Measurements from ENCODE around the gene RHOD.
A peak's percentile ranks its signal among the peaks of the same experiment; 100 is the strongest.

RHOD gene

DNA sequence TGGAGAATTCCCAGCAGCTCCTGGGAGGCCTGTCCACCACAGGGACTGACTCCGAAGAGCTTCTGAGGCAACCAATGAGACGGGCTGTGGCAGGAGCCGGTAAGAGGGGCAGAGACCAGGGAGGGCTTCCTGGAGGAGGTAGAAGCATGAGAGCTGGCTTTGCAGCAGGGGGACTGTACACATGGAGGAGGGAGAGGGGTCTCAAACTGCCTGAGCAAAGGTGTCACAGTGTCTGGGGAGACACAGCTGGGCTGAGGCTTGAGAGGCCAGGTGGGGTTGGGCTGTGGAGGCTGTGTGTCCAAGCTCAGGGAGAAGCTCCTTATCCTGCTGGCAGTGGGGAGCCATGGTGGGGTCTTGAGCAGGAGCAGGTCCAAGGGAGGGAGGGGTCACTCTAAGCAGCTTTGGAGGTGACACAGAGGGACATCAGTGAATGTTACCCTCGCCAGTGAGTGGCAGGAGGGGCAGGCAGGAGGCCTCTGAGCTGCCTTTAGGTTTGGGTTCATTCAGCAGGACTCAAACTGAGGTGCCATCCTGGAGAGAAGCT lies 4.6 kb upstream of the RHOD start:
- H3K27ac ChIP-seq, result peak overlapping the region in 1 of 2 donors; percentile 85
- peaks cover 0 to 40% (median 31%) of the 10 kb centered on the region in 4 donors for H3K4me1 ChIP-seq
- intact Hi-C loops (cut with DNase I; ENCODE audit: low total_unique reads), result no loop called here
- no peak overlapping the region for H3K4me3 ChIP-seq
- no peaks in the 10 kb centered on the region for H3K27me3 ChIP-seq
- H3K9me3 ChIP-seq, result no peaks in the 10 kb centered on the region
- DNase-seq, result no peak
- TF ChIP-seq, protein P1, sequence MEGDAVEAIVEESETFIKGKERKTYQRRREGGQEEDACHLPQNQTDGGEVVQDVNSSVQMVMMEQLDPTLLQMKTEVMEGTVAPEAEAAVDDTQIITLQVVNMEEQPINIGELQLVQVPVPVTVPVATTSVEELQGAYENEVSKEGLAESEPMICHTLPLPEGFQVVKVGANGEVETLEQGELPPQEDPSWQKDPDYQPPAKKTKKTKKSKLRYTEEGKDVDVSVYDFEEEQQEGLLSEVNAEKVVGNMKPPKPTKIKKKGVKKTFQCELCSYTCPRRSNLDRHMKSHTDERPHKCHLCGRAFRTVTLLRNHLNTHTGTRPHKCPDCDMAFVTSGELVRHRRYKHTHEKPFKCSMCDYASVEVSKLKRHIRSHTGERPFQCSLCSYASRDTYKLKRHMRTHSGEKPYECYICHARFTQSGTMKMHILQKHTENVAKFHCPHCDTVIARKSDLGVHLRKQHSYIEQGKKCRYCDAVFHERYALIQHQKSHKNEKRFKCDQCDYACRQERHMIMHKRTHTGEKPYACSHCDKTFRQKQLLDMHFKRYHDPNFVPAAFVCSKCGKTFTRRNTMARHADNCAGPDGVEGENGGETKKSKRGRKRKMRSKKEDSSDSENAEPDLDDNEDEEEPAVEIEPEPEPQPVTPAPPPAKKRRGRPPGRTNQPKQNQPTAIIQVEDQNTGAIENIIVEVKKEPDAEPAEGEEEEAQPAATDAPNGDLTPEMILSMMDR (IDR thresholded peaks at IDR 0.05), result no peak
- peaks cover 0 to 10% (median 0%) of the 10 kb centered on the region in 3 donors for H3K36me3 ChIP-seq

DNA sequence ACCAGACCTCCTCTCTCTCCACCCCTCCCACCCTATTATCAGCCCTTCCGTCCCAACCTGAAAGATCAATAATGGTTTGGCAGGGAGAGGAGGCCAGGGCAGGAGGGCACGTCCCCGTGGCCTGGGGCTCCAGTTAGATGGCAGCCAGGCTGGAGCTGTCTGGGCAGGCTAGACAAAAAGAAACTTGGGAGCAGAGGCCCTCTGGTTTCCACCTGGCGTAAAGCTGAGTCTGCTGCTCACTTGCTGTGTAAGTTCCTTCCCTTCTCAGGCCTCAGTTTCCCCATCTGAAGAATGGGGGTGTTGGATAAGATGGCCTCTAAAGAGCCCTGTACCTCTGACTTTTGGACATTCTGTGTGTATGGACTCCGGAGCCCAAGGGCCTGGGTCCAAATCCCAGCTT lies 3.8 kb upstream of the RHOD start:
- H3K36me3 ChIP-seq, result peaks cover 0 to 10% (median 0%) of the 10 kb centered on the region in 3 donors
- no peak for DNase-seq
- TF ChIP-seq, protein P1 (IDR thresholded peaks at IDR 0.05), result no peak
- no peaks in the 10 kb centered on the region for H3K9me3 ChIP-seq
- H3K27me3 ChIP-seq, result no peaks in the 10 kb centered on the region
- peaks cover 0 to 47% (median 39%) of the 10 kb centered on the region in 4 donors for H3K4me1 ChIP-seq
- peak overlapping the region; percentile 85 for H3K27ac ChIP-seq
- intact Hi-C loops (cut with DNase I; ENCODE audit: low total_unique reads), result no loop called here
- no peak overlapping the region for H3K4me3 ChIP-seq

GRCh38 chr11:67053896-67054329 lies 2.7 kb upstream of the RHOD start:
- peak in 1 of 2 donors; percentile 78 for DNase-seq
- H3K9me3 ChIP-seq, result no peaks in the 10 kb centered on the region
- peaks cover 0 to 4% (median 0%) of the 10 kb centered on the region in 3 donors for H3K36me3 ChIP-seq
- intact Hi-C loops (cut with DNase I; ENCODE audit: low total_unique reads), result no loop called here
- H3K27me3 ChIP-seq, result no peaks in the 10 kb centered on the region
- TF ChIP-seq, protein P1 (IDR thresholded peaks at IDR 0.05), result peak; percentile 59 to 67
- peak overlapping the region; percentile 85 for H3K27ac ChIP-seq
- H3K4me3 ChIP-seq, result no peak overlapping the region
- peaks cover 0 to 53% (median 40%) of the 10 kb centered on the region in 4 donors for H3K4me1 ChIP-seq

- Histone ChIP-seq H3K36me3 (no peaks in the 10 kb centered on the region), H3K27me3 (no peaks in the 10 kb centered on the region), H3K4me1 (peaks cover 0 to 53% (median 40%) of the 10 kb centered on the region in 4 donors), H3K27ac (peak overlapping the region; percentile 85), H3K4me3 (no peak overlapping the region), H3K9me3 (no peaks in the 10 kb centered on the region)
- DNase-seq, result peak; percentile 40 to 88
- intact Hi-C loops (cut with DNase I; ENCODE audit: low total_unique reads), result no loop called here
- TF ChIP-seq, protein P1 (IDR thresholded peaks at IDR 0.05), result no peak
These were observed 2.3 kb upstream of the RHOD start for GRCh38 chr11:67054346-67054835.

DNA sequence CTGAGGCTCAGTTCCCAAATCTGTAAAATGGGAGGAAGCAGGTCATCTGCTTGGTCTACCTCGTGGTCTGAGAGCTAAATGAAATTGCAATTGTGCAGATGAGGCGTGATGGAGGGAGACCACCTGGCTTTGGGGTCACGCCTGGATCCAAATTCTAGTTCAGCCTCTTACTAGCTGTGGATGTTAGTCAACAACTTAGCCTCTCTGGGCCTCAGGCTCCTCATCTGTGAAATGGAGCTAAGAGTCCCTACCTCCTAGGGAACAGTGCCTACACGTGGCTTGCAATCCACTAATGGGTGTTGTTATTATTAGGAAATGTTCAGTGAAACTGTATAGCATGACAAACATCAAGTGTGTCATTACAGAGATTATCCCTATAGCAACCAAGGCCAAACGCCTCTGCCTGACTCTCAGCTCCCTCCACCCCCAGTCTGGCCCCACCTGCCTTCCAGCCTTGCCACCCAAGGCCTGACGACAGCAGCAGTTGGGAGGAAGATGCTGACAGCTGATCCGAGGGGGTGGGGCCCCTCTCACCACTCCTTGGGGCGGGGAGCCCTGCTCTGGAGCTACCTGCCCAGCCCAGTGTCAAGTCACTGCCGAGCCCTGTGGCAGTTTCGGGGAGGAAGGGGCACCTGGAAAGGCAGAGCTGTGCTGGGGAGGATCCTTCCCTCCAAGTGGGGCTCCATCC lies 1.7 kb upstream of the RHOD start:
- H3K9me3 ChIP-seq, result no peaks in the 10 kb centered on the region
- DNase-seq, result no peak
- H3K4me1 ChIP-seq, result peaks cover 0 to 53% (median 40%) of the 10 kb centered on the region in 4 donors
- no peaks in the 10 kb centered on the region for H3K36me3 ChIP-seq
- H3K4me3 ChIP-seq, result no peak overlapping the region
- intact Hi-C loops (cut with DNase I; ENCODE audit: low total_unique reads), result no loop called here
- peak overlapping the region; percentile 85 for H3K27ac ChIP-seq
- TF ChIP-seq, protein P1 (IDR thresholded peaks at IDR 0.05), result no peak
- H3K27me3 ChIP-seq, result no peaks in the 10 kb centered on the region
